ENCODE data around the gene DLK2.

DLK2 gene

GRCh38 chr6:43454290-43454695, 1.1 kb downstream of the DLK2 start:
- peak; percentile 10 for DNase-seq (ENCODE audit: low read depth, low spot score)
- H3K4me3 ChIP-seq (ENCODE audit: low read depth, low read length) = peak overlapping the region; percentile 63
- peak; percentile 96 for TF ChIP-seq CTCF (IDR thresholded peaks at IDR 0.05; ENCODE audit: insufficient read depth, low read length, missing control alignments)
- ChIA-PET CTCF (interaction anchor here (0.6 to 6.4 kb wide), 16 partner anchors 9 to 79 kb away, joined by 3 to 169 read pairs (median 6); partner anchors contain the start of genes LRRC73, POLR1C, TJAP1 and YIPF3), POLR2A (no interaction called here)

DNA sequence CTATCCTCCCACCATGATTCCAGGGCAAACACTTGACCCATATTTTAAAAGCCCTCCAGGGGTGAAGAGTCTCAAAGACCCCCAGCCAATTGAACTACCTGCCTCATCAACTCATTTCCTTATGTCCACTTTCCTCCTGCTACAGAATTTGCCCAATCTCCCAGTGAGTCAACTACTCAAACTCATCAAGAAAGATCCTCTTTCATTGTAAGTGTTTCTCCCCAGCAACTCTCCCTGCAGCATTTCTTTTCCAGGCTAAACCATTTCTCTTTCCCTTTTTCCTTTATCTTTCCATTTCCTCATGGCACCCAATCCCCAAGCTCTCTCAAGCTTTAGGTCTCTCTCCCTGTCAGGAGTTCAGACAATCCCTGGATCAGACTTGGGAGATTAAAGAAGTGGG, 1.5 kb downstream of the DLK2 start:
- H3K4me3 ChIP-seq (ENCODE audit: low read depth, low read length) = no peak overlapping the region
- ChIA-PET POLR2A (no interaction called here), CTCF (interaction anchor here (0.6 to 6.4 kb wide), 17 partner anchors 10 to 78 kb away, joined by 3 to 169 read pairs (median 5); partner anchors contain the start of genes ABCC10, LRRC73, POLR1C and TJAP1)
- DNase-seq (ENCODE audit: low read depth, low spot score) = no peak
- TF ChIP-seq CTCF (IDR thresholded peaks at IDR 0.05; ENCODE audit: insufficient read depth, low read length, missing control alignments) = no peak

- TF ChIP-seq CTCF (IDR thresholded peaks at IDR 0.05; ENCODE audit: insufficient read depth, low read length, missing control alignments) = no peak
- ChIA-PET POLR2A (interaction anchor here (1.0 kb wide), 1 partner anchor 55 kb away, joined by 4 read pairs; no protein-coding TSS in a partner anchor), CTCF (interaction anchor here (0.8 to 6.4 kb wide), 9 partner anchors 9 to 59 kb away, joined by 3 to 169 read pairs (median 10); partner anchors contain the start of genes ABCC10 and LRRC73)
- DNase-seq (ENCODE audit: low read depth, low spot score) = no peak
- no peak overlapping the region for H3K4me3 ChIP-seq (ENCODE audit: low read depth, low read length)
Observed at GRCh38 chr6:43452896-43453295, 2.5 kb downstream of the DLK2 start.

- CTCF ChIA-PET = interaction anchor here (0.8 to 6.4 kb wide), 7 partner anchors 8 to 54 kb away, joined by 3 to 169 read pairs (median 33); partner anchors contain the start of gene LRRC73
- H3K4me3 ChIP-seq (ENCODE audit: low read depth, low read length) = no peak overlapping the region
- DNase-seq (ENCODE audit: low read depth, low spot score) = no peak
- TF ChIP-seq CTCF (IDR thresholded peaks at IDR 0.05; ENCODE audit: insufficient read depth, low read length, missing control alignments) = no peak
- POLR2A ChIA-PET = no interaction called here
Observed at GRCh38 chr6:43451939-43452338, 3.4 kb downstream of the DLK2 start.

GRCh38 chr6:43451348-43451747, 4.0 kb downstream of the DLK2 start:
- no peak for DNase-seq (ENCODE audit: low read depth, low spot score)
- ChIA-PET POLR2A (no interaction called here), CTCF (interaction anchor here (0.8 to 6.1 kb wide), 4 partner anchors 11 to 55 kb away, joined by 3 to 33 read pairs (median 10); no protein-coding TSS in a partner anchor)
- H3K4me3 ChIP-seq (ENCODE audit: low read depth, low read length) = no peak overlapping the region
- TF ChIP-seq CTCF (IDR thresholded peaks at IDR 0.05; ENCODE audit: insufficient read depth, low read length, missing control alignments) = no peak

DNA sequence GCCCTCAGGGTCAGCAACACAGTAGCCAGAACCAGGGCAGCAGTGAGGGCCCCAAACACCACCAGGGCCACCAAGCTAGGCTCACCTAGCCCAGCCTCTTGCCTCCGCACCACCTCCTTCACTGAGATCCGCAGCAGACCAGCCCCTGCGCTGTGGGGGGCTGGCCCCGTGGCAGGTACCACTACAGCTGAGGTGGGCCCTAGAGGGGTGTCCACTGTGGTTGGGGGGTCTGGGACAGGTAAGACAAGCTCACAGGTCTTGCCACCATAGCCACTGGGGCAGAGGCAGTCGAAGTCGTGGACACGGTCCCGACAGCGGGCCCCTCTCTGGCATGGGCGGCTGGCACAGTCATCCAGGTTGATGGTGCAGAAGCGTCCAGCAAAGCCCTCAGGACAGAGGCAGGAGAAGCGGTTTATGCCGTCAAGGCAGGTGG, 4.6 kb downstream of the DLK2 start:
- ChIA-PET POLR2A (no interaction called here), CTCF (interaction anchor here (0.8 to 6.1 kb wide), 4 partner anchors 11 to 56 kb away, joined by 3 to 33 read pairs (median 10); no protein-coding TSS in a partner anchor)
- no peak for TF ChIP-seq CTCF (IDR thresholded peaks at IDR 0.05; ENCODE audit: insufficient read depth, low read length, missing control alignments)
- no peak overlapping the region for H3K4me3 ChIP-seq (ENCODE audit: low read depth, low read length)
- no peak for DNase-seq (ENCODE audit: low read depth, low spot score)

Data from AG04449 (cell line).